T-helper 2 cell treated with Interferon-gamma antibody and Interleukin-4, amounts not matched to agents 100 ng/mL and 5 ng/mL, for 36 hours (primary cell): Measurements from ENCODE around the gene KIZ. TPM values are rescaled to one million over a fixed set of nuclear protein-coding genes. Genes with fewer than 3 reads are reported as not detected.

ENCODE experiments used
- intact Hi-C: fragments of 100-400 bp; cut with micrococcal nuclease; formaldehyde crosslinking; loops from one replicate; pipeline ENCODE4 v1.15.1; 2023
- total RNA-seq: library from RNA; stranded (reverse); gene quantifications from 2 replicates; pipeline ENCODE4 v1.2.3, GENCODE V29; 2022

Gene KIZ
- total RNA-seq, 1 donor from 2014 or later = 15.5 TPM

DNA sequence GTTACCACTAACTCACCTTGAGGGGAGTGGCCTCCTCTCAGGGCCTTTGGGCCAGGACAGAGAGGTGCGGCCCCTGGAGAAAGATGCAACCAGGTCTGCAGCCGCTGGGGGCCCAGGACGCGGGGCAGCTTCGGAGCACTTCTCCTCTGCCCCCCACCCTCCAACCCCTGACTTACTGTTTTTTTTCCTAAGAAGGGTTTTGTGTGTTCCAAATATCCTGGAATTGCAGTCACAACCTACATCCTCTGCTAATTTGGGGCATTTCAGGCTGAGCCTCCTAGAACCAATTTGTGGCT lies 21.5 kb upstream of the KIZ start:
- intact Hi-C loops = loop anchor here (2.0 to 10.0 kb wide), 5 partner anchors 57 to 1480 kb away; partner anchors contain the start of genes FOXA2 and INSM1

DNA sequence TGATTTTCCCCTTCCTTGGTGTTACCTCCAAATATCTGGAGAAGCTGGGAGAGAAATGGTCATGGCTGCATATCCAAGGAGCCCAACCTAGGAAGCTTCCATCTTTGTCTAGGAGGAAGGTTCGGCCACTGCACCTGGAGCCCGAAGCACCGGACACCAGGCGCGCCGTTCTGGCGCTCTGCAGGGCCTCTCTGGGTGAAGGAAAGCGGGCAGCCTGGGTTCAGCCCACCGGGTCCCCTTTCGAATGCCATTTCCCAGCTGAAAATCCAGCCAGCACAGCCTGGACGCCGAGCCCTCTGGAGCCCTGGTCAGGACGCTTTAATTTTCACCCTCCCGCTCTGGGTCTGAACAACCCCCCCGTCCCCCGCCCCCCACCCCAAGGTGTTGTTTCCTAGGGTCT lies 21.0 kb upstream of the KIZ start:
- intact Hi-C loops = loop anchor here (2.0 to 10.0 kb wide), 5 partner anchors 58 to 1480 kb away; partner anchors contain the start of genes FOXA2 and INSM1

DNA sequence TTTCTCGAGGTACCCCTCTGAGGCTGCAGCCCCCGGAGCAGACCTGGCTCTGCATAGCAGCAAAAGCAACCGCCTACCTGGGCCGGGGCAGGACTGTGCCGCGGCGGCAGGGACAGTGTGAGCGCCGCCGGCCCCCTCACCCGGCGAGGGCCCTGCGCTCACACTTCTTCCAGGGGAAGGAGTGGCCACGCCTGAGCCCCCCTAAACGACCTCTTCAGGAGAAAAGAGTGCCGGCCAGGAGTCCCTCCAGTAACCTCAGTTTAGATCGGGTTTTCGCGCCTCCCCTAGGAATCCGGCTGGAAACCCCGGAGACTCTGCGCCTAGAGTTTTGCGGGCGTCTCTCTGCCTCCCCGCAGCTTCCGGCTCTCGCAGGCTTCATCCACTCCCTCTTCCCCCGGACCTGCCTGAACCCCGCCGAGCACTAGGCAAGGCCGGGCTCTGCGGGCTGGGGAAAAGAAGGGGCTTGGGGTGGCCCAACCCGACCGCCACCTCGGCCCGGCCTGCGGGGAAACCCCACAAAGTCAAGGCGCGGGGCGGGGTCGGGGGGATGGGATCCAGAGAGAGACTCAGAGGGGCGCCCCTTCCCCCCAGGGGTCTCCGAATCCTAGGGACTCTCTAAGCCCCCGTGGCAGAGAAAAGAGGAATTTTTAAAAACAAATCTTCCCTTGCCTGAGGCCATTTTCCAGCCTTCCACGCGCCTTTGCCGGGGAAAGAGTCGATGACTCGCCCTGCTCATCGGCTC lies 20.3 kb upstream of the KIZ start:
- intact Hi-C loops = loop anchor here (2.0 to 10.0 kb wide), 2 partner anchors 407 to 1479 kb away; partner anchors contain the start of gene FOXA2

DNA sequence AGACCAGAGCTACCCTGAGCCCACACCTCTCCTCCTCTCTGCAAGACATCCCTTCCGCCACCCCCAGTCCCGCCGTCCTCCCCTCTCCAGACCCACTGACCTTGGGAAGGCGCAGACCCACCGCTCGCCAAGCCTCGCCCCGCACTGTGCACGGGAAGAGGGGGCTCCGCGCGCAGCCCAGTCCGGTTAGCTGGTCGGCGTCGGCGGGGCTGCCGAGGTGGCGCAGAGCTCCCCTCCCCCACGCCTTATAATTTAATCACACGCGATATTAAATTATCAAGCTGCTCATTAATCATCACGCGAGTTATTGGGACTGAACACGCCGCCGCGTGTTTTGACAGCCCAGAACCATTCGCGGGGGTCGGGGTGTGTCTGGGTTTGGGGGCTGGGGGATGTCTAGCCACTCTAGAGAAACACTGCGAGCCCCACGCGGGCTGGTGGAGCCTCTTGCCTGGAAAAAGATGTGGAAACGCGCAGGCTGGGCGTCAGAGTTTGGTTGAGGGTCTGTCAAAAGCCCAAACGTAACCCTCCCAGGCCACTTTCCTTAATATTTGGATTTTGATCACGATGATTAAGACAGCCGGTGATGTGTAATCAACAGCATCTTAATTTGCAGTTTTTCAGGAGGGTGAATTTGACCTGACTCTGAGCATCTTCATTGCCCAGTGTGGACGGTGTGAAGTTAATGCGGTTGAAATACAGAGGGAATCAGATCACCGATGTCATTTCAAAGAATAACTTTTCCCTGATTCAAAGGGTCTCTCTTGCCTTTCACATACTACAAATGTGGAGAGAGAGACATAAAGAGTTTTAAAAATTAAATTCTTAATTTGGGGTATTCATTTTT lies 19.5 kb upstream of the KIZ start, which contains the start of gene LINC00237:
LINC00237 (minus strand) TSS at position 188 of the 847 bp plus-strand sequence.
- intact Hi-C loops = loop anchor here (10.0 kb wide), 1 partner anchor 1478 kb away; the partner anchor contains the start of gene FOXA2

DNA sequence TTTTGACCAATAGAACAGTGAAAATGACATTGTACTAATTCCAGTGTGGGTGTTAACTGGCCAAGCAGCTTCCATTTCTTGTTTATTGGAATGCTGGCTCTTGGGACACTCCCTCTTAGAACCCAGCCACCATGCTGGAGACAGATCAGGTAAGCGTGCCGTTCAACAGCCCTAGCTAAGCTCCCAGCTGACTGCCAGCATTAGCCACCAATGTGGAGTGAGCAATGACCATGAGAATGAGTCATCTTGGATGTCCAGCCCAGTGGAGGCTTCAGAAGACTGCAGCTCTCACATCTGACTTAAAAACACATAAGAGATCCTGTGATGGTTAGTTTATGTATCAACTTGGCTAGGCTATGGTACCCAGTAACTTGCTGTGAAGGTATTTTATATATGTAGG lies 16.7 kb upstream of the KIZ start:
- intact Hi-C loops = loop anchor here (10.0 kb wide), 1 partner anchor 1476 kb away; the partner anchor contains the start of gene FOXA2

DNA sequence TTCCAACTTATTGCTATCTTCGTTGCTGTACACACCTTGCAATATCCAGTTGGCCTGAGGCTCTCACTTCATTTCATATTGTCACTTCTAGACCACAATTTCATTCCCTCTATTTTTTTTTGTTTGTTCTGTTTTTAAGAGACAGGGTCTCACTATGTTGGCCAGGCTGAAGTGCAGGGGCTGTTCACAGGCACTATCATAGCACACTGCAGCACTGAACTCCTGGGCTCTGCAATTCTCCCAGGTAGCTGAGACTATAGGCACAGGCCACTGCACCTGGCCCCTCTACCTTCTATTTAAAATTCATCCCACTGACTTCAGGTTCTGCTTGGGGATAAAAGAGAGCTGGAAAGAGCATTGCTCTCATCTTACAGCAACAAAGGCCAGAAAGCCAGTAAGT lies 15.1 kb upstream of the KIZ start:
- intact Hi-C loops = no loop called here

DNA sequence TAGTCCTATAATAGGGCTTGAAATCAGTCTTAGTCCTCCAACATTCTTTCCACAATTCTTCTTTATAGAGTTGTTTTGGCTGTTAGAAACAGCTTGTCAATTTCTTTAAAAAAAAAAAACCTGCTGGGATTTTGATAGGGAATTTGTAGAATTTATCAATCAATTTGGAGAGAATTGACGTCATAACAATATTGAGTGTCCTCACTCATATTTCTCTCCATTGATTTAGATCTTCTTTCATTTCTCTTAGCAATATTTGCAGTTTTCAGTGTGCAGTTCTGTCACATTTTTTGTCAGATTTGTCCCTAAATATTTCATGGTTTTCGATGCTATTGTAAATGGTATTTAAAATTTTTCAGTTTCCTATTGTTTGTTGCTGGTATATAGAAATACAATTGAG lies 14.5 kb upstream of the KIZ start:
- intact Hi-C loops = no loop called here

DNA sequence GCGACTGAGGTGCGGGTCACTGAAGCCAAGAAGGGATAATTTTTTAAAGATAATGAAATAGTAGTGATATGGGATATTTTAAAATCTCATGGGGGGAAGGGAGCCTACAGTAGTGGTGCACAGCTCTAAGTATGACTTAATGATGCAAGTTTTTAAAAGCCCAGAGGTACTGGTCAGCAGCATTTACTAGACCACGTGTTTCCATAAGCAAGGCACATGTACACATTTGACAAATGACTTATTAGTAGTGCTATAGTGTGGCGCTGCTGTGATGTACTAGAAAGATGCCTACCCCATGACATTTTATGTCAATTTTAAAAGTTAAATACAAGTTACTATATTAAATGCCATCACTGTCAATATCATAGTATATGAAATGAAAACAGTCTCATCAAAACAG lies 12.2 kb upstream of the KIZ start:
- intact Hi-C loops = no loop called here

GRCh38 chr20:21114584-21114983 lies 11.3 kb upstream of the KIZ start:
- intact Hi-C loops = no loop called here

DNA sequence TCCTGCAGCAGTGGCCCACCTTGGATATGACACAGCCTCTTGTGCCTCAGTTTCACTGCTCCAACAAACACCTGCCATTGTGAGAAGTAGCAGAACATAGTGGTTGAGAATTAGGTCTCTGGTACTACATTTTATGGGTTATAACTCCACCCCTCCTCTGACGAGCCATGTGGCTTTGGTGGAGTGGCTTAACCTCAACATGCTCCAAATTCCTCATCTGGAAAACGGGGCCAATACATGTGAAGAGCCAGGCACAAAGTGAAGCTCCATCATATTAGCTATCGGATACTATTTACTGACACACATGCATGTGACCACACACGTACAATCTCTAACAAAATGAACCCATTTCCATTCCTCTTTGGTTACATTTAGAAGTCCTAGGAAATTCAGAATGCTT lies 8.4 kb upstream of the KIZ start:
- intact Hi-C loops = no loop called here

DNA sequence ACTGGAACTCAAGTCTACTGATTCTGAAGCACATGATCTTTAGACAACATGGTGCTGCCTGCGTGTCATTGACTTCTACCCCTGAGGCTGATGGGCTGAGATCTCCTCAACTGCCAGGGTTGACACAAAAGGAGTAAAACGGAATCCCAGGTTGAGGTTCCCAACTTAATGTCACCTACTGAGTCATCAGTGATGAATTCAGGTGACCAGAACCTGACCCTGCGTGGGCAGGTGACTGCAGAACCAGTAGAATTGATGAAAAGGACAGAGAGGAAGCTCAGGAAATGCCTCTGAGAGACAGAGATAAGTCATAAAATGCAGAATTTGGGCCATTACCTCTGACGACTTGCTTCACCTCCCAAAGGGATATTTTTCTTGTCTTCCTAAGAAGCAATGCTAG lies 7.7 kb upstream of the KIZ start:
- intact Hi-C loops = no loop called here

DNA sequence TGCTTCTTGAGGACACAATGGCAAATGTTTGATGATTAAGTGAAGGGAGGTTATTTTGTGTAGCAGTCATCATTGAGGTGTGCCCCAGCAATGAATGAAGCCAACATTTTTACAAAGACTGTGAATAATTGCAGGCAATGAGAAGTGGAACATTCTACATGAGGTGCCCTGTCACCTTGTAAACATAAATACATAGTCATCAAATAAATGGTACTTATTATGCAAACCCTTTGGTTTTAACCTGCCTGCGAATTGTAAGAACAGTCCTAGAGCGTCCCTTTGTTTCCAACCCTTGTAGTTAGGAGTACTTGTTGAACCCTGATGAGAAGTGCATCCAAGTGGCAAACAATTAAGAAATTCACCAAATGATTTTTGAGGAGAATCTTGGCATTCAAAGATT lies 7.1 kb upstream of the KIZ start:
- intact Hi-C loops = no loop called here

- intact Hi-C loops = loop anchor here (10.0 kb wide), 1 partner anchor 1069 kb away; the partner anchor contains the start of genes CFAP61 and CRNKL1
These were observed 1.7 kb upstream of the KIZ start for GRCh38 chr20:21124190-21124589.

DNA sequence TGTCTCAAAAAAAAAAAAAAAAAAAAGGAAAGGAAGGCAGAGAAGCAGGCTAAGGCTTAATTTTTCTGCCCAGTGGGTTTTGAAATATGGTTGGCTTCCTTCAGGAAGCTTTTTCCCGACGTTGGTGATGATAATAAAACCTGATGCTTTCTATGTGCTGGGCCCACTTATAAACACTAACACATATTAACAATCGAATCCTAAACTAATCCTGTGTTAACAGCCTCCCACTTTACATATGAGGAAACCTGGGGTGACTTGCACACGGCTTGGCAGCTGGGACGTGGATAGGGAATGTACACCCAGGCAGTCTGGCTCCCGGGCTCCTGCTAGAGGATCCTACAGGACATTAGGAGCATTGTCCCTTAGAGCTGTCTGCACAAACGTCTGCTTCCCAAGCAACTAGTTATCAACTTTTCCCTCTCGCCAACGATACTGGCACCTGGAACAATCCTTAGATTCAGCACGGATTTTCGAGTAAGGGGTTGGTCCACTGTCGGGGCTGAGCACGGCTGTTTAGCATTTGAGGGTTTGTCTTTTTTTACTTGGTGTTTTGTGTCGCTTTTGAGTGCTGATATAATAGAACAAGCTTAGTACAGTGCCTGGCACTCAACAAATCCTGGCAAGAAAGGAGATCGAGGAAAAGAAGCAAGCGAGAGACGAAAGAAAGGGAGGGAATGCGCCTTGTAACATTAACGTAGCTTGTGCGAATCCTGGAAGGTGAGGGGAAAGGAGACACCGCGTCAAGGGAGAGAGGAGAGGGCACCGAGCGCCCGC lies 622 bp upstream of the KIZ start:
- intact Hi-C loops = loop anchor here (1.0 to 10.0 kb wide), 3 partner anchors 22 to 1070 kb away; partner anchors contain the start of genes CFAP61, CRNKL1 and XRN2

GRCh38 chr20:21126581-21126870 lies 644 bp downstream of the KIZ start:
- intact Hi-C loops = loop anchor here (2.0 to 10.0 kb wide), 2 partner anchors 40 to 1072 kb away; partner anchors contain the start of genes CFAP61 and CRNKL1

DNA sequence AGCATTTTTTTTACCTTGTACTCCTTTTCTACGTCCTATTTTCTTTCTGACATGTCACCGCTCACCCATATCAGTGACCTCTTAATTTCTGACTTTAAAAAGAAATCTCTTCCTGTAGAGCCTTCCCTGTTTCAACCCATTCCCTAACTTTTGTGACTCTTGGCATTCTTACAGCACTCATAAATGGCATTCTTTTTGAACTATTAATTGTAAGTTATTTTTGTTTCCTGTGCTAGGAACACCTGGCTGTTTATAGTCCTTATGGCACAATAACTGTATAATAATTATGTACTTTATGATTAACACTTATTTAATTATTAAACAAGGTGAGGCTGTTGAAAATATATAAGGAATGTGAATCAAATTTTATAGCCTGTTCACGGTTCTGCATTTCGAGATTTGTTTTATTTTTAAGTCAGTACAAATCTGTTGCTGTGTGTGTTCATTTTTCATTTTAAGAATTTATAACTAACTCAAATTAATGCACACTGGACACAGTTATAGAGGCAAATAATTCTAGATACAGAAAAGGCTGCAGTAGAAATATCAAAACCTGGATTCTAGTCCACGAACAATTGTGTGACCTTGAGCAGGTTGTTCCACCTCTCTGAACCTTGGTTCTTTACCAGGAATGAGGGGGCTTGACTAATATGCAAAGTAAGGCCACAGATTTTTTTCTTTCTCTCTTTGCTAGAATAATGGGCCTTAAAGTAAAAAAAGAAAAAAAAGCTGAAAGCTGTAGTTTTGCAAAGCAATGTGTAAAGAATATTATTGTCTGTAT lies 1.5 kb downstream of the KIZ start:
- intact Hi-C loops = loop anchor here (2.0 to 10.0 kb wide), 2 partner anchors 39 to 1073 kb away; partner anchors contain the start of genes CFAP61 and CRNKL1

GRCh38 chr20:21129861-21130260 lies 4.0 kb downstream of the KIZ start:
- intact Hi-C loops = loop anchor here (10.0 kb wide), 1 partner anchor 1075 kb away; the partner anchor contains the start of genes CFAP61 and CRNKL1

GRCh38 chr20:21133404-21133803 lies 7.5 kb downstream of the KIZ start:
- intact Hi-C loops = no loop called here

DNA sequence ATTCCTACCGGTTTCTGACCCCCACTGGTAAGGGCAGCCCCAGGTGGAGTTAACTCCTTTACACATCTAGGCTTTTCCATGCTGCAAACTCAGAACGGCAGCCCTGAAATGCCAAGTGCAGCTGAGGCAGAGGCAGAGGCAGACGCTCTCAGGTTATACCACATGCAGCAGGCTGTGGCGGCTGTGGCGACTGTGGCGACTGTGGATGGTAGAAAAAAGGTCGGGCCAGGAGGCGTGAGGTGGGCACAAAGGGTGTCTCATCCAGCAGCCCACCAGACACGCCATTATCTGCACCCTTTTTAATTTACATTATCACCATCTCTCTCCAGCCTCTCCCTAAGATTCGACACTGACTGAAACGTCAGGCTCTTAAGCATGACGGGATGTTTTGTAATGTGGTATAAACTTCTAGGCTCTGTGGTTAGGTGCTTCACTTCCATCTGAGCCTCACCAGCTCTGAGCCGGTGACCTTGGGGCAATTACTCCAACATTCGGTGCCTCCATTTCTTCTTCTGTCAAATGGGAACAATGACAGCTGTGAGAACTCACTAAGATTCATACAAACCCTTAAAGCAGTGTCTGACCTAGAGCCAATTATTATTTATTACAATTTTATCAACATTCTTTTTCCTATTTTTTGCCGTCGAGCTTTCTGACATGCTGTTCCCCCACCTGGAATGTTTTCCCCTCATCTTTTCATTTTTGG lies 8.2 kb downstream of the KIZ start:
- intact Hi-C loops = no loop called here
